Stimulated activated naive B cell treated with anti-CD40 and anti-IgM and Interleukin-4, amounts not matched to agents 10 μg/mL and 1 μg/mL and 100 μg/mL, for 72 hours (primary cell): ENCODE measurements around the gene RNASET2.
"Not testable (repeated sequence)": the region's sequence is repeated elsewhere in the genome, so short reads cannot be mapped to it uniquely, and the experiment has no call there.

Experiments
- ATAC-seq, 2 donors: fragments of 150-1000 bp; cut with Tn5 transposase; replicated peaks; 2 replicates each; pipeline ENCODE4 v1.10.0; 2021; ENCODE audit warnings: moderate library complexity in 1 of 2
- DNase-seq: peaks from one replicate; pipeline ENCODE4 v3.0.0; 2021
- H3K27ac Mint-ChIP-seq: one replicate; pipeline ENCODE4 v1.8.0; 2022; ENCODE audit warnings: mild to moderate bottlenecking, mixed read lengths
- H3K27me3 Mint-ChIP-seq, 2 donors: one replicate each; pipeline ENCODE4 v1.8.0; 2022; ENCODE audit warnings: mixed read lengths in 2 of 2
- H3K36me3 Mint-ChIP-seq, 2 donors: one replicate each; pipeline ENCODE4 v1.8.0; 2022; ENCODE audit warnings: mixed read lengths in 2 of 2, mild to moderate bottlenecking in 1 of 2
- H3K4me1 Mint-ChIP-seq, 2 donors: one replicate each; pipeline ENCODE4 v1.8.0; 2022; ENCODE audit warnings: mixed read lengths in 2 of 2, mild to moderate bottlenecking in 1 of 2
- H3K4me3 Mint-ChIP-seq, 2 donors: one replicate each; pipeline ENCODE4 v1.8.0; 2022; ENCODE audit warnings: mild to moderate bottlenecking in 2 of 2, mixed read lengths in 2 of 2, moderate library complexity in 1 of 2
- H3K9me3 Mint-ChIP-seq, 2 donors: one replicate each; pipeline ENCODE4 v1.8.0; 2022; ENCODE audit warnings: mixed read lengths in 2 of 2, mild to moderate bottlenecking in 1 of 2

The RNASET2 gene

DNA sequence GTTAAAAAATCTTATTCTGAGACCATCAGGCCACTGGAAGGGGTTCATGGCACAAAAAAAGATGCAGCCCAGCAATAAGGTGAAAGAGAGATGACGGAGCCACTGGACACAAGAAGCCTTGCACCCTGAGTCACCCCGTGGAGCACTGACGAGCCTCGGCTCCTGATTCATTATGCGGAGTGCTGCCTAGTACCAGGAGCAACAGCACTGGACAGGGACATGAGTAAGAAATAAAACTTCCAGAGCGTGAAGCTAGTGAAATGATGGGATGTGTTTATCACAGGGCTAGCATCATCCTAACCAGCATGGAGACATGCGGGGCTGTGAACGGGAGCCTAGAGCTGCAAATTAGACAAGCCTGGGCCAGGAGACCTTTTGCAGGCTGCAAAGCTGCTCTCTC is 53.3 kb downstream of the RNASET2 start:
- DNase-seq (no peak), ATAC-seq (no peak)
- H3K27me3 Mint-ChIP-seq, result no peaks in the 10 kb centered on the region
- no peak overlapping the region for H3K27ac Mint-ChIP-seq
- peaks cover 27 to 36% of the 10 kb centered on the region in 2 donors for H3K4me1 Mint-ChIP-seq
- no peak overlapping the region for H3K4me3 Mint-ChIP-seq
- peaks cover 3 to 8% of the 10 kb centered on the region in 2 donors for H3K9me3 Mint-ChIP-seq
- H3K36me3 Mint-ChIP-seq, result peaks cover 14 to 22% of the 10 kb centered on the region in 2 donors

DNA sequence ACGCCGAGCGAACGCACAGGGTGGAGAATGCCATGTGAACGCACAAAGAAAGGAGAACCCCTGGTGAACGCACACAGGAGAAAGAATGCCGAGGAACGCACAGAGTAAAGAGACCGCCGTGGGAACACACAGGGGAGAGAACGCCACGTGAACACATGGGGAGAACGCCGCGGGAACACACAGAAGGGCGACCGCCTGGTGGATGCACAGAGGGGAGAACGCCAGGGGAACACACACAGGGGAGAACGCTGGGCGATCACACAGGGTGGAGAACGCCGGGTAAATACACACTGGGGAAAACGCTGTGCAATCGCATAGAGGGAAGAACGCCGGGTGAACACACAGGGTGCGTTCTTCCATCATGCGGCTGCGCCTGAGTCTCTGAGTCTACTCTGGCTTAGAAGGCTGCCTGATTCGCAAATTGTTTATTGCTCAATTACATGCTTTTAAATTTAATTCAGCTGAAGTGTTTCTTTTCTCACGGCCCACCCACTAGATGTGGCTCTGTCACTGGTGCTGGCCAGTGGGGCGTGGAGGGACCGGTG is 54.1 kb downstream of the RNASET2 start:
- Mint-ChIP-seq H3K27ac (no peak overlapping the region), H3K9me3 (peaks cover 3 to 8% of the 10 kb centered on the region in 2 donors), H3K4me3 (no peak overlapping the region), H3K4me1 (peaks cover 20 to 29% of the 10 kb centered on the region in 2 donors), H3K36me3 (peaks cover 14 to 20% of the 10 kb centered on the region in 2 donors), H3K27me3 (no peaks in the 10 kb centered on the region)
- ATAC-seq (no peak), DNase-seq (no peak)

- Mint-ChIP-seq H3K4me3 (no peak overlapping the region), H3K4me1 (peaks cover 13 to 22% of the 10 kb centered on the region in 2 donors), H3K27me3 (no peaks in the 10 kb centered on the region), H3K27ac (no peak overlapping the region), H3K9me3 (peaks cover 3 to 8% of the 10 kb centered on the region in 2 donors), H3K36me3 (peaks cover 14 to 15% of the 10 kb centered on the region in 2 donors)
- ATAC-seq (no peak), DNase-seq (no peak)
Measured at GRCh38 chr6:166901626-166902025, 54.7 kb downstream of the RNASET2 start.

GRCh38 chr6:166900956-166901607 is 55.3 kb downstream of the RNASET2 start:
- peaks cover 14 to 15% of the 10 kb centered on the region in 2 donors for H3K36me3 Mint-ChIP-seq
- H3K9me3 Mint-ChIP-seq, result peaks cover 3 to 8% of the 10 kb centered on the region in 2 donors
- ATAC-seq, result no peak
- DNase-seq, result no peak
- no peaks in the 10 kb centered on the region for H3K27me3 Mint-ChIP-seq
- no peak overlapping the region for H3K27ac Mint-ChIP-seq
- H3K4me1 Mint-ChIP-seq, result peaks cover 8 to 17% of the 10 kb centered on the region in 2 donors
- H3K4me3 Mint-ChIP-seq, result no peak overlapping the region

GRCh38 chr6:166900130-166900708 is 56.1 kb downstream of the RNASET2 start:
- Mint-ChIP-seq H3K36me3 (peaks cover 14 to 15% of the 10 kb centered on the region in 2 donors), H3K27ac (no peak overlapping the region), H3K4me3 (no peak overlapping the region), H3K4me1 (peaks cover 3 to 15% of the 10 kb centered on the region in 2 donors), H3K9me3 (peaks cover 3 to 8% of the 10 kb centered on the region in 2 donors), H3K27me3 (no peaks in the 10 kb centered on the region)
- no peak for DNase-seq
- no peak for ATAC-seq

DNA sequence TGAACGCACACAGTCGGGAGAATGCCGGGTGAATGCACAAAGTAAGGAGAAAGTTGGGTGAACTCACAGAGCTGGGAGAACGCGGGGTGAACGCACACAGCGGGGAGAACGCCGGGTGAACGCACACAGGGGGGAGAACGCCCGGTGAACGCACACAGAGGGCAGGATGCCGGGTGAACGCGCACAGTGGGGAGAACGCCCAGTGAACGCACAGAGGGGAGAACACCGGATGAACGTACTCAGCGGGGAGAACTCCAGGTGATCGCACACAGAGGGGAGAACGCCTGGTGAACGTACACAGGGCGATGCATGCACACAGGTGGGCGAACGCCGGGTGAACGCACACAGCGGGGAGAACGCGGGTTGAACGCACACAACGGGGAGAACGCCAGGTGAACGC is 57.4 kb downstream of the RNASET2 start:
- DNase-seq, result no peak
- ATAC-seq, result no peak
- Mint-ChIP-seq H3K4me1 (peaks cover 0 to 9% of the 10 kb centered on the region in 2 donors), H3K9me3 (peaks cover 3 to 8% of the 10 kb centered on the region in 2 donors), H3K27me3 (no peaks in the 10 kb centered on the region), H3K27ac (no peak overlapping the region), H3K4me3 (no peak overlapping the region), H3K36me3 (peaks cover 10 to 14% of the 10 kb centered on the region in 2 donors)

DNA sequence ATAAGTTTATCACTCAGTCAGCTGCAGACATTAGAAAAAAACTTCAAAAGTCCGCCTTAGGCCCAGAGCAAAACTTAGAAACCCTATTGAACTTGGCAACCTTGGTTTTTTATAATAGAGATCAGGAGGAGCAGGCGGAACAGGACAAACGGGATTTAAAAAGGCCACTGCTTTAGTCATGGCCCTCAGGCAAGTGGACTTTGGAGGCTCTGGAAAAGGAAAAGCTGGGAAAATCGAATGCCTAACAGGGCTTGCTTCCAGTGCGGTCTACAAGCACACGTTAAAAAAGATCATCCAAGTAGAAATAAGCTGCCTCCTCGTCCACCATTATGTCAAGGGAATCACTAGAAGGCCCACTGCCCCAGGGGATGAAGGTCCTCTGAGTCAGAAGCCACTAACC is 61.7 kb downstream of the RNASET2 start:
- DNase-seq, H3K27ac Mint-ChIP-seq, H3K4me3 Mint-ChIP-seq, H3K9me3 Mint-ChIP-seq, H3K27me3 Mint-ChIP-seq, ATAC-seq, H3K4me1 Mint-ChIP-seq: not testable (repeated sequence)
- peaks cover 16 to 20% of the 10 kb centered on the region in 2 donors for H3K36me3 Mint-ChIP-seq

GRCh38 chr6:166892472-166892871 is 63.9 kb downstream of the RNASET2 start:
- H3K27ac Mint-ChIP-seq, ATAC-seq, H3K4me3 Mint-ChIP-seq, H3K4me1 Mint-ChIP-seq, H3K27me3 Mint-ChIP-seq, DNase-seq: not testable (repeated sequence)
- peaks cover 24 to 29% of the 10 kb centered on the region in 2 donors for H3K36me3 Mint-ChIP-seq
- peaks cover 5 to 11% of the 10 kb centered on the region in 2 donors for H3K9me3 Mint-ChIP-seq

GRCh38 chr6:166886773-166887172 is 69.6 kb downstream of the RNASET2 start:
- DNase-seq, H3K27me3 Mint-ChIP-seq, H3K27ac Mint-ChIP-seq, H3K4me3 Mint-ChIP-seq, ATAC-seq, H3K4me1 Mint-ChIP-seq: not testable (repeated sequence)
- H3K36me3 Mint-ChIP-seq, result peaks cover 35 to 50% of the 10 kb centered on the region in 2 donors
- H3K9me3 Mint-ChIP-seq, result peaks cover 9 to 18% of the 10 kb centered on the region in 2 donors

DNA sequence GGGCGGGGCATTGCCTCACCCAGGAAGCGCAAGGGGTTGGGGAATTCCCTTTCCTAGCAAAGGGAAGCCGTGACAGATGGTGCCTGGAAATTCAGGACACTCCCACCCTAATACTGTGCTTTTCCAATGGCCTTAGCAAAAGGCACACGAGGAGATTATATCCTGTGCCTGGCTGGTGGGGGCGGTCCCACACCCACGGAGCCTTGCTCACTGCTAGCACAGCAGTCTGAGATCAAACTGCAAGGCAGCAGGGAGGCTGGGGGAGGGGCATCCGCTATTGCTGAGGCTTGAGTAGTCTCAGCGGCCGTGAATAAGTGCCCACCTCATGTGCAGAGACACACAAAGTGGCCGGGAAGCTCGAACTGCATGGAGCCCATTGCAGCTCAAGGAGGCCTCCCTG is 71.4 kb downstream of the RNASET2 start:
- not testable (repeated sequence) for H3K4me3 Mint-ChIP-seq, H3K27me3 Mint-ChIP-seq, DNase-seq, H3K4me1 Mint-ChIP-seq, ATAC-seq, H3K27ac Mint-ChIP-seq
- Mint-ChIP-seq H3K9me3 (peaks cover 9 to 15% of the 10 kb centered on the region in 2 donors), H3K36me3 (peaks cover 28 to 42% of the 10 kb centered on the region in 2 donors)

DNA sequence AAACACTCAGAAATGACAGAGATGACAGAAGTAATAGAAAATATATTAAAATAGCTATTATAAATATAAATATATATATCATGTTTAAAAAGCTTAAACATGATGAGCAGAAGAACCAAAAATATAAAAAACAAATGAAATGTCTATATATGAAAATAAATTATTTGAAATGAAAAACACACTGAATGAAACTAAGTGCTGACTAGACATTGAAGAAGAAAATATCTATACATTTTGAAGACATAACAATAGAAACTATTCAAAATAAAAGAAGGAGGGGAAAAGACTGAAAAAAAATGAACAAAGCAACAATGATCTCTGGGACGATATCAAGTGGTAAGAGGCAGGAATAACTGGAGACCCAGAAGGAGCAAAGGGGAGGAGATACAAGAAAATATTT is 76.8 kb downstream of the RNASET2 start:
- DNase-seq, result no peak
- H3K9me3 Mint-ChIP-seq, result peaks cover 4 to 10% of the 10 kb centered on the region in 2 donors
- no peaks in the 10 kb centered on the region for H3K27me3 Mint-ChIP-seq
- H3K4me1 Mint-ChIP-seq, result no peaks in the 10 kb centered on the region
- no peak overlapping the region for H3K27ac Mint-ChIP-seq
- ATAC-seq, result no peak
- no peak overlapping the region for H3K4me3 Mint-ChIP-seq
- peaks cover 17 to 28% of the 10 kb centered on the region in 2 donors for H3K36me3 Mint-ChIP-seq
